Esophagus muscularis mucosa (tissue), 3 donors: ENCODE results near the gene KCTD16.

Experiments
- EP300 ChIP-seq: sonication (generic); formaldehyde crosslinking; IDR thresholded peaks from one replicate; pipeline ENCODE4 v1.6.1; 2017; ENCODE audit warnings: antibody characterized with exemption
- TF ChIP-seq, protein P1 (sequence below), 3 experiments: fragments of 200-600 bp in 2 of 3; fragments of 450-650 bp in 1 of 3; sonication (generic) in 2 of 3; IDR thresholded peaks; one replicate each; pipeline ENCODE4 v1.5.1; 2017 to 2019; ENCODE audit warnings: antibody characterized with exemption in 3 of 3, mild to moderate bottlenecking in 2 of 3, moderate library complexity in 1 of 3

DNA sequence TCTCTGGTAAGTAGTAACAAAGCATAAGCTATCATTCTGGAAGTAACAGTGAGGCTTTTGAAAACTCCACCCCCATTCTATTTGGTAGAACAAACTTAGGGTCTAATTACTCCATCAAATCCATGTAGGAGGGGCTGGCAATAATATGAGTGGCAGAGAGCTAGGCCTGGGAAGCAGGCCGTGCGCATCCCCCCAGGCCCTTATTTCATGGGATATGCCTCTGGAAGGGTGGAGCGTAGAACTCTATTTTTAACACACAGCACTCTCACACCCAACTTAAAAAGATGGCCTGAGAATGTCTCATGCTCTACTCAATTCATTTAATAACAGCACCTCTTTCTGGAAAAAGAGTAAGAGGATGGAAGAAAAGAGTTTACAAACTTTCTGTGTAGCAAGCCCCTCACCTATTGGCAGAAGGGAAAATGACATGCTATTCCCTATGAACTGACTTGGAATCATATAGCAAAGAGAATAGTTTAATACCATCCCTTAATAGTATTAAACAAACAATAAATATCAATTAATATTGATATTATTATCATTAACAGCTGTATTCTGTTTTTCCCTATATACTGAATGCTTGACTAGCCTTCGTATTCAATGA, 233.2 kb downstream of the KCTD16 start:
- TF ChIP-seq, protein P1, sequence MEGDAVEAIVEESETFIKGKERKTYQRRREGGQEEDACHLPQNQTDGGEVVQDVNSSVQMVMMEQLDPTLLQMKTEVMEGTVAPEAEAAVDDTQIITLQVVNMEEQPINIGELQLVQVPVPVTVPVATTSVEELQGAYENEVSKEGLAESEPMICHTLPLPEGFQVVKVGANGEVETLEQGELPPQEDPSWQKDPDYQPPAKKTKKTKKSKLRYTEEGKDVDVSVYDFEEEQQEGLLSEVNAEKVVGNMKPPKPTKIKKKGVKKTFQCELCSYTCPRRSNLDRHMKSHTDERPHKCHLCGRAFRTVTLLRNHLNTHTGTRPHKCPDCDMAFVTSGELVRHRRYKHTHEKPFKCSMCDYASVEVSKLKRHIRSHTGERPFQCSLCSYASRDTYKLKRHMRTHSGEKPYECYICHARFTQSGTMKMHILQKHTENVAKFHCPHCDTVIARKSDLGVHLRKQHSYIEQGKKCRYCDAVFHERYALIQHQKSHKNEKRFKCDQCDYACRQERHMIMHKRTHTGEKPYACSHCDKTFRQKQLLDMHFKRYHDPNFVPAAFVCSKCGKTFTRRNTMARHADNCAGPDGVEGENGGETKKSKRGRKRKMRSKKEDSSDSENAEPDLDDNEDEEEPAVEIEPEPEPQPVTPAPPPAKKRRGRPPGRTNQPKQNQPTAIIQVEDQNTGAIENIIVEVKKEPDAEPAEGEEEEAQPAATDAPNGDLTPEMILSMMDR (IDR thresholded peaks at IDR 0.05): no peak
- TF ChIP-seq EP300: no peak
